PC-3 (cell line): ENCODE results near the gene WDR33. TPM values are rescaled to one million over a fixed set of nuclear protein-coding genes. Genes with fewer than 3 reads are reported as not detected.

Source experiments
- ATAC-seq: fragments of 200-7000 bp; cut with Tn5 transposase; 2 replicates; pipeline ENCODE4 v1.9.1; 2020; ENCODE audit warnings: mild to moderate bottlenecking, moderate library complexity
- BruUV-seq: library from RNA; stranded (reverse); fragments of 400-500 nt; replicated peaks from 2 replicates; lab custom pipeline; 2021; lab: Mats Ljungman, UMichigan
- CTCF ChIA-PET: fragments of 300-600 bp; sonication (Branson Sonifier 250); formaldehyde crosslinking; loops from one replicate; lab custom pipeline; 2022; ENCODE audit warnings: antibody characterized with exemption; lab: Charles Lee
- POLR2A ChIA-PET: fragments of 300-600 bp; sonication (Branson Sonifier 250); formaldehyde crosslinking; loops from one replicate; lab custom pipeline; 2022; ENCODE audit warnings: antibody characterized with exemption; ENCODE audit not compliant: unreplicated experiment; lab: Charles Lee
- DNase-seq: peaks from one replicate; pipeline ENCODE4 v3.0.0-alpha.2; 2015
- H2AFZ ChIP-seq: fragments of 300-600 bp; sonication (generic); 2 replicates; pipeline ENCODE4 v1.6.0; 2016; ENCODE audit warnings: antibody characterized with exemption, low read length
- H3F3A ChIP-seq: fragments of 300-600 bp; sonication (generic); one replicate; pipeline ENCODE4 v1.6.0; 2017; ENCODE audit warnings: antibody characterized with exemption, low read length, control low read depth, mild to moderate bottlenecking; ENCODE audit not compliant: unreplicated experiment
- H3K27ac ChIP-seq: fragments of 300-600 bp; sonication (generic); 2 replicates; pipeline ENCODE4 v1.5.1; 2016; ENCODE audit warnings: mild to moderate bottlenecking, low read length
- H3K27me3 ChIP-seq: fragments of 300-600 bp; sonication (generic); 2 replicates; pipeline ENCODE4 v1.6.1; 2016; ENCODE audit warnings: low read length, mixed read lengths
- H3K36me3 ChIP-seq: fragments of 300-600 bp; sonication (generic); 2 replicates; pipeline ENCODE4 v1.6.1; 2016; ENCODE audit warnings: low read depth, mixed run types, low read length, mixed read lengths
- H3K4me1 ChIP-seq: fragments of 300-600 bp; sonication (generic); 2 replicates; pipeline ENCODE4 v1.5.1; 2016; ENCODE audit warnings: low read length; ENCODE audit not compliant: insufficient read depth
- H3K4me2 ChIP-seq: fragments of 300-600 bp; sonication (generic); 2 replicates; pipeline ENCODE4 v1.6.0; 2016; ENCODE audit warnings: low read length
- H3K4me3 ChIP-seq: fragments of 300-600 bp; sonication (generic); 2 replicates; pipeline ENCODE4 v1.5.1; 2016; ENCODE audit warnings: mild to moderate bottlenecking, low read length, mixed read lengths
- H3K79me2 ChIP-seq: fragments of 300-600 bp; sonication (generic); 2 replicates; pipeline ENCODE4 v1.6.1; 2017; ENCODE audit warnings: low read length, mixed read lengths
- H3K9ac ChIP-seq: fragments of 300-600 bp; sonication (generic); 2 replicates; pipeline ENCODE4 v1.6.0; 2016; ENCODE audit warnings: mild to moderate bottlenecking, low read length
- H3K9me2 ChIP-seq: fragments of 300-600 bp; sonication (generic); replicated peaks from 2 replicates; pipeline ENCODE4 v1.6.1; 2016; ENCODE audit warnings: mixed run types, low read length, mixed read lengths
- H3K9me3 ChIP-seq: fragments of 300-600 bp; sonication (generic); 2 replicates; pipeline ENCODE4 v1.6.1; 2016; ENCODE audit warnings: low read length, mixed read lengths
- H4K20me1 ChIP-seq: fragments of 300-600 bp; sonication (generic); 2 replicates; pipeline ENCODE4 v1.6.1; 2016; ENCODE audit warnings: low read length, mixed read lengths
- CTCF ChIP-seq: fragments of 300-600 bp; sonication (generic); conservative IDR thresholded peaks from 2 replicates; pipeline ENCODE4 v1.5.1; 2017; ENCODE audit warnings: antibody characterized with exemption, low read depth, mild to moderate bottlenecking, low read length
- EZH2 ChIP-seq: fragments of 300-600 bp; sonication (generic); IDR thresholded peaks from one replicate; pipeline ENCODE4 v1.6.1; 2017; ENCODE audit warnings: antibody characterized with exemption, mild to moderate bottlenecking, low read length; ENCODE audit not compliant: unreplicated experiment
- EZH2phosphoT487 ChIP-seq: fragments of 300-600 bp; sonication (generic); IDR thresholded peaks from 2 replicates; pipeline ENCODE4 v1.6.1; 2018; ENCODE audit warnings: mild to moderate bottlenecking, antibody characterized with exemption, low read length, borderline replicate concordance
- intact Hi-C: fragments of 100-400 bp; cut with micrococcal nuclease; formaldehyde crosslinking; loops from 2 replicates; pipeline ENCODE4 v1.9.0; 2023
- total RNA-seq: library from RNA; depleted of rRNA; stranded (reverse); fragments of >200 nt; gene quantifications from 2 replicates; pipeline ENCODE4 v1.2.3, GENCODE V29; 2014

The WDR33 gene
- total RNA-seq, 1 experiment from 2014 or later, result 31.7 TPM

GRCh38 chr2:127778447-127778846 lies 32.5 kb downstream of the WDR33 start:
- no peak overlapping the region for H3K4me3 ChIP-seq
- H3F3A ChIP-seq, result no peaks in the 10 kb centered on the region
- no peaks in the 10 kb centered on the region for H3K9me2 ChIP-seq
- no TSS peak for BruUV-seq
- H3K36me3 ChIP-seq, result no peaks in the 10 kb centered on the region; the same call in 1 of the 2 replicates
- intact Hi-C loops, result loop anchor here (10.0 kb wide), 1 partner anchor 76 kb away; the partner anchor contains the start of gene POLR2D
- H4K20me1 ChIP-seq, result 0 out of 2 replicates have a peak, but pooled peaks cover 13% of the 10 kb centered on the region
- no peak overlapping the region for H3K9ac ChIP-seq
- CTCF ChIA-PET, result no interaction called here
- H3K4me1 ChIP-seq, result no peaks in the 10 kb centered on the region
- peaks cover 96% of the 10 kb centered on the region for H3K79me2 ChIP-seq
- H3K9me3 ChIP-seq, result no peaks in the 10 kb centered on the region
- H3K27me3 ChIP-seq, result no peaks in the 10 kb centered on the region
- no peak overlapping the region for H2AFZ ChIP-seq
- DNase-seq (no peak), ATAC-seq (no peak)
- H3K4me2 ChIP-seq, result no peak overlapping the region
- no peak for TF ChIP-seq EZH2
- TF ChIP-seq CTCF, result no peak
- no peak for TF ChIP-seq EZH2phosphoT487
- H3K27ac ChIP-seq, result no peak overlapping the region
- POLR2A ChIA-PET, result no interaction called here

- H3K9me2 ChIP-seq, result no peaks in the 10 kb centered on the region
- intact Hi-C loops, result loop anchor here (10.0 kb wide), 1 partner anchor 79 kb away; the partner anchor contains the start of gene POLR2D
Observed at GRCh38 chr2:127776122-127776780, 34.7 kb downstream of the WDR33 start.

More at GRCh38 chr2:127776122-127776780, 34.7 kb downstream of the WDR33 start:
- Histone ChIP-seq H3K27me3 (no peaks in the 10 kb centered on the region), H3K9ac (no peak overlapping the region), H3K79me2 (peaks cover 89% of the 10 kb centered on the region), H3K9me3 (no peaks in the 10 kb centered on the region), H3K27ac (no peak overlapping the region), H2AFZ (no peak overlapping the region), H3K36me3 (no peaks in the 10 kb centered on the region; the same call in 1 of the 2 replicates), H3K4me1 (peaks cover 13% of the 10 kb centered on the region), H3F3A (no peaks in the 10 kb centered on the region), H3K4me3 (no peak overlapping the region), H3K4me2 (no peak overlapping the region), H4K20me1 (0 out of 2 replicates have a peak, but pooled peaks cover 12% of the 10 kb centered on the region)
- POLR2A ChIA-PET, result no interaction called here
- no peak for DNase-seq
- no peak for TF ChIP-seq EZH2phosphoT487
- TF ChIP-seq CTCF, result no peak
- no peak for TF ChIP-seq EZH2
- CTCF ChIA-PET, result no interaction called here
- ATAC-seq, result no peak
- BruUV-seq, result no TSS peak
